ENCODE data around the gene SLAMF7.

DNA sequence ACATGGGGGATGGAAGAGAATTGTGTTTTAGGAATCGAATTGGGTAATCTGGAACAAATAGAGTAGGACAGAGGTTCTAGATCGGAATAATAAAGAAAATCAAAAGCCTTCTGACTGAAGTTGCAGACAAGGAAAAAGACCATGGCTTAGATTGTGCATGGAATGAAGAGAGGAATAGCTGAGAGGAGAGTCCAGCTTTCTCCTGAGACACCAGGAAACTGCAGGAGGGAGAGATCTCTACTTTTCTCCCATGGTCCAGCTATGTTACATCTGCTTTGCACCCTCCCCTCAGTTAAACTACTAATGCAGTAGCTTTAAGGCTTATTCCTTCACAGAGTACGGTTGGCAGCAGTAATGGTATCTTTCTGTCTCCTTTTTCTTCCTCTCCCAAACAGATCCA lies 13.4 kb downstream of the SLAMF7 start:
- no peak for TF ChIP-seq CTCF (IDR thresholded peaks at IDR 0.05)
- TF ChIP-seq ZFX (IDR thresholded peaks at IDR 0.05; ENCODE audit: borderline replicate concordance) = no peak

Data from 22Rv1 (cell line).